HG03025 (cell line): ENCODE measurements around the gene RPN2.

Source experiments
- ATAC-seq: cut with Tn5 transposase; IDR thresholded peaks from one replicate; pipeline ENCODE4 v1.9.1; 2021; ENCODE audit warnings: mild to moderate bottlenecking, moderate library complexity; ENCODE audit not compliant: unreplicated experiment, low FRiP score

RPN2 gene

DNA sequence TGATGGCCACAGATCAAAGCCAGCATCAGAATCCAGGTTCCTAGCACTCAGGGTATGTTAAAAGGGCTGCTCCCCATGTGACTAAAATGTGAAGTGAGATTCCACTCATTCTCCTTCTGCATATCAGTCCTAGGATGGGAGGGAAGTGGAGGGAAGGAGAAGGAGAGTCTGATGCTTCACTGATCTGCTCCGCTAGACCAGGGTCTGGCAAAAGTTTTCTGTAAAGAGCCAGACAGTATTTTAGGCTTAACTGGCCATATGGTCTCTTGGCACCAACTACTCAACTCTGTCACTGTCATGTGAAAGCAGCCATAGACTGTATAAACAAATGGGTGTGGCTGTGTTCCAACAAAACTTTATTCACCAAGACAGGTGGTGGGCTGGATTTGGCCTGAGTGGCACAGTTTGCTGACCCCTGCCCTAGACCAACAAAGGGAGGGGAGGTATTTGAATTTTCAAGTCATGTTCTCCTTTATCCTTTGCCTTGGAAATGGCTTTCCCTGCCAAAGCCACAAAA lies 59.9 kb downstream of the RPN2 start:
- ATAC-seq: no peak

DNA sequence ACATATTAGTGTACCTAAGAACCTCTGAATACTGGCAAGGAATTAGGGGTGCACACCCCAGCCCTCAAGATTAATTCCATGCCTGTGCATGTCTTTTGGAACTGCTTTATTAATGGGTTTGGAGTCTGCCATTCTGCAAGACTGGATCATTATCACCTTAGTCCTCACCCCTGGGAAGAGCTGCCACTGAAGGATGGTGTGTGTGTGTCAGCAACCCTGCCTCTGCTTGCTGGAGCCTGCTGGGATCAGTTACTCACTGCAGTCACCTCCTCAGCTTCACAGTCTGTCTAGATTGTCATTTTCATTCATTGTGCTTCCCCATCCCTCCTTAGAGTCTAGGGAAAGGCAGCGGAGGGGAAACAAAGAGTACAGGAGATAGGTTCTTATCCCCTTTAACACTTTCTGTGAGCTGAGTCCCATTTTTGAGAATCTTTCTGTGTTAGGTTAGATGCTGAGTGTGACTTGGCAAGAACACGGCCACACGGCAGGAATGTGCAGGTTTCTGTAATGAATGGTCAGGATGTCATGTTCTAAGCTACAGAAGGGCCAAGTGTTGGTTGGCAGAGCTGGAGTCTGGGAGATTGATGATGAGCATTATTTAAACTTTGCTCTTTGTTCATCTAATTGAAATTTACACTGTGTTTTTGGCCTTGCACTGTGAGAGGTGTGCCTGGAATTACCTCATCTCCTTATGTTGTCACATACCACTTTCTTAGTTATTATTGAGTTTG lies 61.4 kb downstream of the RPN2 start:
- ATAC-seq: no peak

DNA sequence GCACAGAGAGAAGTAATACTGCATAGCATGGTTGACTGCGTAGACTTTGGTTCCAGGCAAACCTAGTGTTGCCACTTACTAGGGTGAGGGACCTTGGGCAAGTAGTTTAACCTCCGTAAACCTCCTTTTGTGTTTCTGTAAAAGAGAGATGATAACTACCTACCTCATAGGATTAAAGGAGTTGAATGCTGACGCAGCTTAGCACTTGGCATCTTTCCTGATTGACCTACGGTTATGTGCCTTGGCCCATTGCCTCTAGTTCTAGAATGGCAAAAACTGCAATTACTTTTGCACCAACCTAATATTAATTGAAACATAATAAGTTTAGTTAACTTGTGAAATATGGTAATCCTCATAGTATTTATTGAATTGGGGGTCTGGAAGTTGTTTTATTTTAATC lies 63.4 kb downstream of the RPN2 start:
- no peak for ATAC-seq

DNA sequence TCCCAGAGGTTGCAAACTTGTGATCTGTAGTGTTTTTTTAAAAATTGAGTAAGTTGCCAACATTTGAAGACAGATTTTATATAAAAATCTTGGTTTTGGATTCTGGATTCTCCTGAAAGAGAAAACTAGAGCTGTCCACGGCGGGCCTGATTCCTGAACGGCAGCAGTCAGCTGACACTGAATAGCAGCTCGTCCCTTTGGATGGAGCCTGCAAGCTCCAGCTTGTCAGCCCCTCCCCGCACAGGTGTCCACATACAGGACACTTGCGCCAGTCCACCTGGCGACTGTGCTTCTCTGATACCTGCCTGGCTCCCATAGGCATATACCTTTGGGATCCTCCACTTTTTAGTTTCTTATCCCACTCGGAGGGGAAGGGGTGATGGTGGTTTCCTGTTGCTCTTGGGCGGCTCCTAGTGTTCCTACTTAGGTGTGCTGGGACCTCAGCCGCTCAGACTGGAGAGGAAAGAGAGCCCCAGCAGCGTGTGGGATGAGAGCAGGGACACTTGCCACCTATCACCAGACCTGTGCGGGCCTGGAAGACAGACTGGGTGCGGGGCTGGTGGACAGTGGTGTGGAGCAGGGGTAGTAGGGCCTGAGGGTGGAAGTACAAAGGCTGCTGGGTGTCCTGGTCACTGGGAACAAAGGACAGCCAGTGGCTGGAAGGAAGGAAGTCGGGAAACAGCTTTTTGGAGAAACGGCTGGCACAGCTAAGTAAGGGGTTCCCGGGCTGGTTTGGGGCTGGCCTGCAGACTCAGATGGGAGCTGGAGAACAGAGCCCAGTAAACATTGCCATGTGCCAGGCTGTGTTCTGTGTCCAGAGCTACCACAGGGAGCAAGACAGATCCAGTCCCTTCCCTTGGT lies 64.2 kb downstream of the RPN2 start:
- ATAC-seq: no peak

DNA sequence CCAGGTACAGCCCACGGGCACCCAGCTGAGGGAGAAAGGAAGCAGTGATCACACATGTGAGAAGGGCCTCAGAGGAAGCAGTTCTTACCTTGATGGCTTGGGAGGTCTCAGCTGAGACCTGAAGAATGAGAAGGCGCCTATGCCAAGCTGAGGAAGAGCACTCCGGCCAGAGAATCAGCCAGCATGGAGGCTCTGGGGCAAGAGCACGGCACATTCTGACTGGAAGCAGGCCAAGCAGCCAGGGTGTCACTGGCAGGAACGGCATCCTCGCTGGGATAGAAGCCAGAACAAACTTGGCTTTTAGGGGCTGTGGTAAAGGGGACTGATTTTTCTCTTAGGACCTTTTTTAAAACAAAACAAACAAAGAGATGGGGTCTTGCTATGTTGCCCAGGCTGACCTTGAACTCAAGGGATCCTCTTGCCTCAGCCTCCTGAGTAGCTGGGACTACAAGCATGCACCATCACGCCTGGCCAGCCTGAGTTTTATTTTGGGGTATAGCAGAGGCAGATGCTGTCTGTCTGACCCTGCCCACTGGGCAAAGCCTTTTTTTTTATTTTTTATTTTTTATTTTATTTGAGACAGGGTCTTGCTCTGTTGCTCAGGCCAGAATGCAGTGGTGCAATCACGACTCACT lies 64.9 kb downstream of the RPN2 start:
- no peak for ATAC-seq

DNA sequence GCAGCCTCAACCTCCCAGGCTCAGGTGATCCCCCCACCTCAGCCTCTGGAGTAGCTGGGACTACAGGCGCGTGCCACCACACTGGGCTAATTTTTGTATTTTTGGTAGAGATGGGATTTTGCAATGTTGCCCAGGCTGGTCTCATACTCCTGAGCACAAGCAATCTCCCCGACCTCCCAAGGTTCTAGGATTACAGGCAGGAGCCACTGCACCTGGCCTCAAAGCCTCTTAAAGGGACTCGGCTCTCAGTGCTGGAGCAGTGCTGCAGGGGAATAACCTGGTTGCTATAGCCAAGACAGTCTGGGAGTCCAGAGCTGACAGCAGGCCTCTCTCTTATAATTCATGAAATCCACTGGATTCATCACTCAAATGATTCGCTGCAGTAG lies 65.4 kb downstream of the RPN2 start:
- no peak for ATAC-seq

DNA sequence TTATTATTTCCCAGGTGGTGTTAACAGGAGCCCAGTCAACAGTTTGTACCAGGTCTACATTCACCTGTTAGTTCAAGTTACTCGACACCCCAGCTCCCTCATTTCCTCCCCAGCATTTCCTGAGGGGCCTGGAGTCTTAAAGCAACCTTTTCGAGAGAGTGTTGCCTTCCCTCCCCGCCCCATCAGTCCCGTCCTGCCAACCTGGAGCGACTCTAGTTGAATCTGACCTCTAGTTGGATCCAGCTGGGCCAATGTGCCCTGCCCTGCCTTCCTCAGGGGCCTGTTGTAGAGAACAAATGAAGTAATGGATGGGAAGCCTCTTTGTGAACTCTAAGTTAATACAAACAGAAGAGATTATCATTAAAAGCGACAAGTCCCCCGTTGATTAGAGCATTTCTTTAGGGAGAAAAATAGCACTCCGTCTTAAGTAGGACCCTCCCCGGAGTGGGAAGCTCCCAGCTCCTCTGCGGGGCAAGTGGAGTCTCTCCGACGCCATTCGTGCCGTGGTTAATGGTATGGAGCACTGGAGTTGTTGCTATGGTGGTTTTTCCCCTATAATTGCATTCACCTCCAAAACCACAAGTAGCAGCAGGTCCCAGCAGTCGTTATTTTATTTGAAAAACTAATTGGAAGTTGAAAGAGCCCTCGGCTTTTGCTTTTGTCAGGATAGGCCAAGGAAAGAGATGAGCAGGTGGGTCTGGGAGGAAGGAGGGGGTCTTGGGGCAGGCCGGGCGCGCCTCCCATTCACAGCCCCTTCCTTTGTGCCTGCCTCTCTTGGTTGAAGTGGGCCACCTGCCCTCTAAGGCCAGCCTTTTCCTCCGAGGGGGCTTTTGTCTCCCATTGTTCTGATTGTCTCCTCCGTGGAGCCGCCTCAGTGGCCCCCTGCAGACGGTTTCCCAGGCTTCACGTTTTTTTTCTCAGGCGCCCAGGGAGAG lies 66.4 kb downstream of the RPN2 start:
- no peak for ATAC-seq

DNA sequence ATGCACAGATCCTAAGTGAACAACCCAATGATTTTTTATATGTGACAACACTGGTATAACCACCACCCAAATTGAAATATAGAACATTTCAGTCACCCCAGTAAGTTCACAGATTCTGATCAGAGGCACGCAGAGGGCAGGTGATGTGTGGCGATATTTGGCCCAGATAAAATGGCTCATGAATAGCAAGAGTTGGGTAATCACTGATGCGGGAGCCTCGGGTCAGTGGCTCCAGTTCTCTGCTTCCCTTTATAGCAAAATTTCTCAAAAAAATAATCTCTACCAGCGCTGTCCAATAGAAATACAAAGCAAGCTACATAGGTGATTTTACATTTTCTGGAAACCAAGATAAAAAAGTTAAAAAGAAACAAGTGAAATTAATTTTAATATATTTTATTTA lies 67.6 kb downstream of the RPN2 start:
- ATAC-seq: no peak

DNA sequence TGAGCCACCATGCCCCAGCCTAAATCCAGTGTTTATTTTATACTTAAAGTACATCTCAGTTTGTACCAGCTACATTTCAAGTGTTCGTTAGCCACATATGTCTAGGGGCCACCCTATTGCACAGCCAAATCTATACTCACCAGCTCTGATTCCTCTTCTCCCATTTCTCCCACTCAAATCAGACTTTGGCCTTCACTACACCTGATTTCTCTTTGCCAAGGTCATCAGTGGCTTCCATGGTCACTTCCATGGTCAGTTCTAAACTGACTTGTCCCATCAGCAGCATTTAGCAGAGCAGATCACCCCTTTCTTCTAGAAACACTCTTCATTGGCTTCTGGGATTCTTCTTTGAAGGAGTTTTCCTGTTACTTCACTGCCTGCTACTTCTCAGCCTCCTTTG lies 68.4 kb downstream of the RPN2 start:
- ATAC-seq: no peak

DNA sequence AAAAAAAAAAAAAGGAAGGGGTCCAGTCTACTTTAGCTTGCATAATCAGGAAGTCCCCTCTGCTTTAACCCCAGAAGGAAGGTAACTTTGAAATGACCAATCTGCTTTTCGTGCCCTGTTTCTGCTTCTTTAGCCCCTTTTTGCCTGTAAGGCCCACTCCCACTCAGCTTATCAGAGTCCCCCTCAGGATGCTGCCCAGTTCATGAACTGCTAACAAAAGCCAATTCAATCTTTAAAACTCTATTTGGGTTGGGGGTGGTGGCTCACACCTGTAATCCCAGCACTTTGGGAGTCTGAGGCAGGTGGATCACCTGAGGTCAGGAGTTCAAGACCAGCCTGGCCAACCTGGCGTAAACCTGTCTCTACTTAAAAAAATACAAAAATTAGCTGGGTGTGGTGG lies 70.2 kb downstream of the RPN2 start:
- no peak for ATAC-seq

DNA sequence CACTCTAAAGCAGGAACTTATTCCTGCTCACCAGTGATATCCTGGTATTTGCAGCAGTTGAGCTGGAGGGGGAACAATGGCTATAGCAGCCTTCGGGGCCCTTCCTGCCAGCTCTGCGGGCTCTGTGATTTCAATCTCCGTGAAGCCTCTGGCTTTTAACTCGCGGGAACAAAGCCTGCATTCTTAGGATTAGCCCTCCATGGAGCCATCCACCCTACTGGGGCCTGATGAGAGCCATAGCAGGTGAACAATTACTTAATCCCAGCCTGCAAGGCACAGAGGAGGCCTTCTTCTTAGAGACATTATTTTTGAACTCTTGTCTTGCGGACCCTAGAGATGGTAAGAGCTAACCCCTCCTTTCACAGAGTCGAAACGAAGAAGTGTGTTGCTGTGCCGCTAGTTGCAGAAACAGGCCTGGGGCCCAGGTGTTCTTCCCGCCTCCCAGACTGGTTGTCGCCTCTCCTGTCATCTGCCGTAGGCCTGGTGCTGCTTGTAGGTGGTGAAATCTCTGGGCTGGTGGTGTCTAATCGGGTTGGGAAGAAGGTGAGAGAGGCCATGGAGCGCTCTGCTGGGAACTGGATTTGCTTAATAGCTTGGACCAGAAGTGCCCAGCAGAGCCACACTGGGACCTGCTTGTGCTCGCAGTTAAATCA lies 72.8 kb downstream of the RPN2 start:
- ATAC-seq: no peak

DNA sequence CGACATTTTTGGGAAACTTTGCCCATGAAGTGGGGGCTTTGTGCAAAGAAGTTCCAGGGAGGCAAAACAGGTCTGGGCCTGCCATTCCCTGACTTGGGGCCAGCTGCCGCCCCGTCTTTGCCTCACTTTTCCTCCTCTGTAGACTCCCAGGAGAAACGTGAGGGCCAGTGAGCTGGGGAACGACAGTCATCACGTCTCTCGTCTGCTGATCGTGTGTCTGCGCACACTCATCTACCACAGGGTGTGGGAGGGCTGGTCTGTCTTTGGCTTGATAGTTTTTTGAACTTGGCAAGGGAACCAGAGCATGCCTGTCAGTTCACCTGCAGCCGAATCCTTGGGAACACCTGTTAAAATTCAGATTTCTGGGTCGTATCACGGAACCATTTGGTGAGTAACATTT lies 74.0 kb downstream of the RPN2 start:
- no peak for ATAC-seq

DNA sequence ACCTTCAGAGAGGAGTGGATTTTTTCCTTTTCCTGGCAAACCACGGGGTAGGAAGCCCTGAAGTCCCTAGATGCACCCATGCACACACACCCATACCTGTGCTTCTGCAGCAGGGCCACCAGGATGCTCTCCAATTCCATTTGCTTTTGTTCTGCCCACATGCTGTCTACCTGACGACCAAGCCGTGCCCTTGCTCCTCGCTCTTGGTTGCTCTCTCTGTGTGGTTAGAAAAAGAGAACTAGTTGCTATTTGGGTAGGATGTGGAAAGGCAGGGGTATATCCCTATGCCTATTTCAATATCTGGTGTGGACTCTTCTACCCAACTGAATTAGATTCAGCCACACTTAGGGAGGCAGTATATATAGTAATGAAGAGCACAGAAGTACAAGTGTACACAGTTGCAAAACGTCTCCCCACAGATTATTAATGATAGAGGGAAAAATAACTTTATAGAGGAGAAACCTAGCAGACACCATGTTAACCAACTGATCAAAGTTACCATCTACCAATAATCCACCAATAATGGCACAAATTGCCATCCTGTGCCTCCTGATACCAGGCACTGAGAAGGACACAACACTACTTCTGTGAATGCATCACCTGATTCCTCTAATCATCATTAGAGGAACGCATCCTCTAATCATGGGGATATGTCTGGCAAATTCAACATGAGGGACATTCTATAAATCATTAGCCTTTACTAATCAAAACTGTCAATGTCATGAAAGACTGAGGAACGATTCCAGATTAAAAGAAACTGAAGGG lies 75.2 kb downstream of the RPN2 start:
- no peak for ATAC-seq

DNA sequence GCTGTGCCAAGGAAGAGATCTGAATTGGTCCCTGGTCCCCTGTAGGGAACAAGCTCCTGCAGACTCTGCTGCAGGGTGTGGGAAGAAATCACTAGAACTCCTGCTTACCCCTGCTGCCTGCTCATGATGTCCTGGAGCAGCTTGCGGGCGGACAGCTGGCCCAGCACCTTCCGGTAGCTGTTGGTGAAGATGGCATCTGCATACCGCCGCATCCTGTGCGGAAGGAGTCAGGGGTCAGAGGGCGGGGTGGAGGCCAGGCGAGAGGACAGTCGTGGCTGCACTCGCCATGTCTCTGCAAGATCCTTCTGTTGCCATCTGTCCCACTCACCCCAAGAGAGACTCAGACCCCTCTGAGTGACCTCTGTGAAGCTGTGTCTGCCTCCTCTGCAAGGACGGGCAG lies 77.2 kb downstream of the RPN2 start:
- ATAC-seq: no peak

DNA sequence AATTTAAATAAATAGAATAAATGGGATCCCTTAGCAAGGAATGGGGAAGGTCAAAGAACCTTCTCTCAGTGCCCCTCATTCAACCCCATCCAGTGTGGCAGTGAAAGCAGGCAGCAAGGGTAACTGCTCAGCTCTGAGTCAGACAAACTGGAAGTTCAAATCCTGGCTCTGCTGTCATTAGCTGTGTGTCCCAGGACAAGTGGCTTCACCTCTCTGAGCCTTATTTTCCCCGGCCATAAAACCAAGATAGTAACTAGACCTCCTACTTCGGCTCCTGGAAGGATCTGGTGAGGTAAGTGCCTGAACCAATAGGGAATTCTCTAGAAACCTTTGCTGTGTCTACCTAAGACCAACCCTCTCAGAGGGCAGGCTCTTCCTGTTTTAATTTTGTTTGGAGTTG lies 78.4 kb downstream of the RPN2 start:
- no peak for ATAC-seq

DNA sequence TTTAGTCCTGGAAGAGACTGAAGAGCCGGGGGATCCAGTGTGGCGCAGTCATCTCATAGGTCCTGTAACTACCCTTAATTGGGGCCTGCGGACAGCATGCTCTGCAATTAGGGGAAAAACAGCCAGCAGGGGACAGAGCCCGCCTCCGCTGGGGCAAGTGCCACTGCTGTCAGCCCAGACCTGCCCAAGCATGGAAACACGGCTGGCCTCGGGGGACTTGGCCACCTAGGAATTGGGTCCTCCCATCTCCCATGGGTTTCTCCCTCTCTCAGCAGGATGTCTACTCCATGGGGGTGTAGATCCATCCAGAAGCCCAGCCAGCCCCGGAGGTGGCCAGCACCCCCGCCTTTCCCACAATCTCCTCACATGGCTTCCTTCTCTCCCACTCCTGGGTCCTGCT lies 78.9 kb downstream of the RPN2 start:
- no peak for ATAC-seq

DNA sequence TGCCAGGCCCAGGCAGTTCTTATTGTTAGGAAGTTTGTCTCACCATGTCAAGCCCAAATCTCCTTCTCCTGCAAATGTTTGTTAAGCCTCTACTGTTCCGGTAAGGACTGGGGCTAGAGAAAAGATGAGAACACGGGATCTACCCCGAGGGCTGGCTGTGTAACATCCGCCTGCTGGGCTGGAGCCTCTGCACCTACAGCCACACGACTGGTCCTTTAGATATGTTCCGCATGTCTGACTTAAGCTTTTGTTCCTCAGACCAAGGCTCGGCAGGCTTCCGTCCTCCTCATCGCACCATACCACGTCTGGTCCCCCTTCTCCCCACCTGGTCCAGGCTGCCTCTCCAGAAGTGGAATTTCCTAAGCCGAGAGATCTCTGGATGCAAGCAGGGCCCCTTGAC lies 79.9 kb downstream of the RPN2 start:
- ATAC-seq: no peak

DNA sequence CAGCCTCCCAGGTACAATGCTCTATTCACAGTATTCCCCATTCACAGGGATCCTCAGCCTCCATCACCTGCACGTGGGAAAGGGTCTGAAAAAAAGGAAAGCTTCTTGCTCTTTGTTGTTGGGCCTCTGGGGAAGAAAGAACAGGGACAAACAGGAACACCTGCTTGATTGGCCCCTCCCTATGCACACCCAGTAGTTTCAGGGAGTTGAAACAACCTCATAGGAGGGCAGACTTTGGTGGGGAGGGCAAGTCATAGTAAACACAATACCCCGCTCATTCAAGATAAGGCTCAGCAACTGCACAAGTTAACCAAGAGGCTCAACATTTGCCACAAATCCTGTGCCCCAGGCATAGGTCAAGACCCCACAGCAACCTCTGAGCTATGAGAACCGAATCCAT lies 80.7 kb downstream of the RPN2 start:
- ATAC-seq: no peak

DNA sequence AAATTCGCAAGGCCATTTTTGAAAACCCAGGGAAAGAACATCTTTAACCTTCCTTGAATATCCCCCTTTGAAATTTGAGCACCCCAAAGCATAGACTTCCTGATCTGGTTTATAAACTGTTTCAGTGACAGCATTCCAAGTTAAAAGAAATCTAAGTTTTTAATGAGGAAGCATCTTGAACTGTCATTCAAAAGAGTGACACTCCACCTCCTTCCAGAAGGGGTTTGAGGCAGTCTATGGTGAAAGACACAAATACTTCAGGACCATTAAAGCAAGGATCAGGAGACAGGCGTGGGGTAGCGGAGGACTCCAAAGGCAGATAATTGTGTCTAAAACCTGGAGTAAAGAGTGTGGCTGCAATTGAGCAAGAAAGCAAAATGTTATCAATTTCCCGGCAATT lies 81.8 kb downstream of the RPN2 start:
- no peak for ATAC-seq
